ENCODE data around the gene TMEM266.
"Not testable (repeated sequence)": the region's sequence is repeated elsewhere in the genome, so short reads cannot be mapped to it uniquely, and the experiment has no call there.

TMEM266 gene

GRCh38 chr15:76059320-76060117, at the start of gene TMEM266:
TSS of gene TMEM266 (plus strand) at chr15:76059985. CDS start at chr15:76134264, 74,279 bp downstream.
- DNase-seq (ENCODE audit: low spot score): no peak

- no peak for DNase-seq (ENCODE audit: low spot score)
Observed at GRCh38 chr15:76010613-76011012, 49.2 kb upstream of the TMEM266 start.

GRCh38 chr15:76011627-76012551, 47.9 kb upstream of the TMEM266 start, which contains the start of gene NRG4:
TSS of gene NRG4 (minus strand) at chr15:76012424. CDS start at chr15:76011230, 1,194 bp downstream.
- DNase-seq (ENCODE audit: low spot score): no peak

- DNase-seq (ENCODE audit: low spot score): not testable (repeated sequence)
Observed at GRCh38 chr15:76013470-76013869, 46.3 kb upstream of the TMEM266 start.

- DNase-seq (ENCODE audit: low spot score): no peak
Observed at GRCh38 chr15:76024021-76024768, 35.6 kb upstream of the TMEM266 start.

GRCh38 chr15:76032046-76032445, 27.7 kb upstream of the TMEM266 start:
- no peak for DNase-seq (ENCODE audit: low spot score)

- no peak for DNase-seq (ENCODE audit: low spot score)
Observed at GRCh38 chr15:76033438-76033837, 26.3 kb upstream of the TMEM266 start.

- DNase-seq (ENCODE audit: low spot score): no peak
Observed at GRCh38 chr15:76034111-76034510, 25.7 kb upstream of the TMEM266 start.

- DNase-seq (ENCODE audit: low spot score): no peak
Observed at GRCh38 chr15:76035593-76035992, 24.2 kb upstream of the TMEM266 start.

- DNase-seq (ENCODE audit: low spot score): no peak
Observed at GRCh38 chr15:76038512-76038911, 21.3 kb upstream of the TMEM266 start.

GRCh38 chr15:76054201-76054600, 5.6 kb upstream of the TMEM266 start:
- DNase-seq (ENCODE audit: low spot score): not testable (repeated sequence)

GRCh38 chr15:76056931-76057330, 2.9 kb upstream of the TMEM266 start:
- no peak for DNase-seq (ENCODE audit: low spot score)

GRCh38 chr15:76057332-76058000, 2.3 kb upstream of the TMEM266 start:
- DNase-seq (ENCODE audit: low spot score): peak; percentile 55

GRCh38 chr15:76058714-76059319, 968 bp upstream of the TMEM266 start:
- no peak for DNase-seq (ENCODE audit: low spot score)

GRCh38 chr15:76060118-76060989, 569 bp downstream of the TMEM266 start:
- DNase-seq (ENCODE audit: low spot score): no peak

GRCh38 chr15:76061700-76062099, 1.9 kb downstream of the TMEM266 start:
- no peak for DNase-seq (ENCODE audit: low spot score)

- no peak for DNase-seq (ENCODE audit: low spot score)
Observed at GRCh38 chr15:76062286-76062685, 2.5 kb downstream of the TMEM266 start.

- no peak for DNase-seq (ENCODE audit: low spot score)
Observed at GRCh38 chr15:76064375-76064774, 4.6 kb downstream of the TMEM266 start.

- peak; percentile 10 for DNase-seq (ENCODE audit: low spot score)
Observed at GRCh38 chr15:76065245-76065644, 5.5 kb downstream of the TMEM266 start.

GRCh38 chr15:76065793-76066192, 6.0 kb downstream of the TMEM266 start:
- no peak for DNase-seq (ENCODE audit: low spot score)
